GM12878 (cell line): Measurements from ENCODE around the gene EPHA5.

ENCODE experiments used
- BRCA1 ChIP-seq: IDR thresholded peaks from 2 replicates; pipeline ENCODE4 v1.6.1; 2011; ENCODE audit warnings: low read depth, low read length, improper control_type of control experiment
- EP300 ChIP-seq, 2 experiments: fragments of 150-350 bp in 1 of 2; IDR thresholded peaks; 2 replicates each; pipeline ENCODE4 v1.6.1; 2011 to 2012; ENCODE audit warnings: low read depth in 2 of 2, low read length in 2 of 2, borderline replicate concordance in 1 of 2, improper control_type of control experiment in 1 of 2, inconsistent platforms in 1 of 2; ENCODE audit not compliant: control insufficient read depth in 1 of 2
- EZH2 ChIP-seq: IDR thresholded peaks from 2 replicates; pipeline ENCODE4 v1.6.1; 2012; ENCODE audit warnings: low read depth, mild to moderate bottlenecking, control low read depth, inconsistent platforms, low read length, borderline replicate concordance; ENCODE audit not compliant: control insufficient read depth
- MYC ChIP-seq: IDR thresholded peaks from 2 replicates; pipeline ENCODE4 v1.6.1; 2011; ENCODE audit warnings: mild to moderate bottlenecking, low read length, moderate library complexity, inconsistent platforms; ENCODE audit not compliant: insufficient read depth, insufficient replicate concordance, insufficient read length, severe bottlenecking
- PML ChIP-seq: IDR thresholded peaks from 2 replicates; pipeline ENCODE4 v1.6.1; 2012; ENCODE audit warnings: low read length, inconsistent platforms
- SMC3 ChIP-seq: IDR thresholded peaks from 2 replicates; pipeline ENCODE4 v1.6.1; 2011; ENCODE audit warnings: low read length, improper control_type of control experiment, borderline replicate concordance
- TF ChIP-seq, protein P1 (sequence below), 3 experiments: IDR thresholded peaks in 2 of 3; conservative IDR thresholded peaks in 1 of 3; 2 replicates each; pipeline ENCODE4 v1.5.1; 2011; ENCODE audit warnings: low read depth in 3 of 3, low read length in 3 of 3, mild to moderate bottlenecking in 3 of 3, control low read depth in 2 of 3, moderate library complexity in 2 of 3, inconsistent platforms in 1 of 3, mixed read lengths in 1 of 3; ENCODE audit not compliant: control insufficient read depth in 2 of 3, insufficient read depth in 1 of 3; ENCODE audit errors: extremely low read depth in 1 of 3
- TF ChIP-seq, protein P2 (sequence below): IDR thresholded peaks from 2 replicates; pipeline ENCODE4 v1.6.1; 2012; ENCODE audit warnings: improper control_type of control experiment, low read depth, low read length; ENCODE audit not compliant: insufficient replicate concordance
- TF ChIP-seq, protein P3 (sequence below): IDR thresholded peaks from 2 replicates; pipeline ENCODE4 v1.6.1; 2012; ENCODE audit warnings: low read depth, low read length, improper control_type of control experiment

DNA sequence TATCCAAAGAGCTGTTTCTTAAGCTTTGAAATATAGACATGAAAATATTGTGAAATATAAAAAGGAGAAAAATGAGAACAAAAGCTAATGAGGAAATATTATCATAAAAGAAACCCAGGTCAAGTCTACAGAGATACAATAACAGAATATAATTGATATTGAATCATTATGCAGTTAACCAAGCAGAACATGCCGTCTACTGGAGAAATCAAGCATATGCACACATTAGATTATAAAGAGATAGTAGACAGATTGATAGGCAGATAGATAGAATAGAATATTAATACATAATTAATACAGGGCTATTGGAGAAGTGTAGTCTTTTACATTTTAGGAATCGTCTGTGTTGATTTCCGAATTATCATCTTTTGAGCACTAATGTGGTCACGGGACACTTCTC, 208.5 kb downstream of the EPHA5 start:
- TF ChIP-seq SMC3 (no peak), PML (no peak), EP300 (IDR thresholded peaks at IDR 0.05; ENCODE audit: borderline replicate concordance in 1 of 2, control insufficient read depth in 1 of 2, low read depth in 2 of 2, low read length in 2 of 2) (no peak), BRCA1 (no peak), EZH2 (no peak), MYC (no peak)
- TF ChIP-seq, protein P1, sequence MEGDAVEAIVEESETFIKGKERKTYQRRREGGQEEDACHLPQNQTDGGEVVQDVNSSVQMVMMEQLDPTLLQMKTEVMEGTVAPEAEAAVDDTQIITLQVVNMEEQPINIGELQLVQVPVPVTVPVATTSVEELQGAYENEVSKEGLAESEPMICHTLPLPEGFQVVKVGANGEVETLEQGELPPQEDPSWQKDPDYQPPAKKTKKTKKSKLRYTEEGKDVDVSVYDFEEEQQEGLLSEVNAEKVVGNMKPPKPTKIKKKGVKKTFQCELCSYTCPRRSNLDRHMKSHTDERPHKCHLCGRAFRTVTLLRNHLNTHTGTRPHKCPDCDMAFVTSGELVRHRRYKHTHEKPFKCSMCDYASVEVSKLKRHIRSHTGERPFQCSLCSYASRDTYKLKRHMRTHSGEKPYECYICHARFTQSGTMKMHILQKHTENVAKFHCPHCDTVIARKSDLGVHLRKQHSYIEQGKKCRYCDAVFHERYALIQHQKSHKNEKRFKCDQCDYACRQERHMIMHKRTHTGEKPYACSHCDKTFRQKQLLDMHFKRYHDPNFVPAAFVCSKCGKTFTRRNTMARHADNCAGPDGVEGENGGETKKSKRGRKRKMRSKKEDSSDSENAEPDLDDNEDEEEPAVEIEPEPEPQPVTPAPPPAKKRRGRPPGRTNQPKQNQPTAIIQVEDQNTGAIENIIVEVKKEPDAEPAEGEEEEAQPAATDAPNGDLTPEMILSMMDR (IDR thresholded peaks at IDR 0.05 in 2 of 3, conservative IDR thresholded peaks at IDR 0.05 in 1 of 3; ENCODE audit: control insufficient read depth in 2 of 3, extremely low read depth in 1 of 3, insufficient read depth in 1 of 3, low read depth in 3 of 3, low read length in 3 of 3): no peak
- TF ChIP-seq, protein P2, sequence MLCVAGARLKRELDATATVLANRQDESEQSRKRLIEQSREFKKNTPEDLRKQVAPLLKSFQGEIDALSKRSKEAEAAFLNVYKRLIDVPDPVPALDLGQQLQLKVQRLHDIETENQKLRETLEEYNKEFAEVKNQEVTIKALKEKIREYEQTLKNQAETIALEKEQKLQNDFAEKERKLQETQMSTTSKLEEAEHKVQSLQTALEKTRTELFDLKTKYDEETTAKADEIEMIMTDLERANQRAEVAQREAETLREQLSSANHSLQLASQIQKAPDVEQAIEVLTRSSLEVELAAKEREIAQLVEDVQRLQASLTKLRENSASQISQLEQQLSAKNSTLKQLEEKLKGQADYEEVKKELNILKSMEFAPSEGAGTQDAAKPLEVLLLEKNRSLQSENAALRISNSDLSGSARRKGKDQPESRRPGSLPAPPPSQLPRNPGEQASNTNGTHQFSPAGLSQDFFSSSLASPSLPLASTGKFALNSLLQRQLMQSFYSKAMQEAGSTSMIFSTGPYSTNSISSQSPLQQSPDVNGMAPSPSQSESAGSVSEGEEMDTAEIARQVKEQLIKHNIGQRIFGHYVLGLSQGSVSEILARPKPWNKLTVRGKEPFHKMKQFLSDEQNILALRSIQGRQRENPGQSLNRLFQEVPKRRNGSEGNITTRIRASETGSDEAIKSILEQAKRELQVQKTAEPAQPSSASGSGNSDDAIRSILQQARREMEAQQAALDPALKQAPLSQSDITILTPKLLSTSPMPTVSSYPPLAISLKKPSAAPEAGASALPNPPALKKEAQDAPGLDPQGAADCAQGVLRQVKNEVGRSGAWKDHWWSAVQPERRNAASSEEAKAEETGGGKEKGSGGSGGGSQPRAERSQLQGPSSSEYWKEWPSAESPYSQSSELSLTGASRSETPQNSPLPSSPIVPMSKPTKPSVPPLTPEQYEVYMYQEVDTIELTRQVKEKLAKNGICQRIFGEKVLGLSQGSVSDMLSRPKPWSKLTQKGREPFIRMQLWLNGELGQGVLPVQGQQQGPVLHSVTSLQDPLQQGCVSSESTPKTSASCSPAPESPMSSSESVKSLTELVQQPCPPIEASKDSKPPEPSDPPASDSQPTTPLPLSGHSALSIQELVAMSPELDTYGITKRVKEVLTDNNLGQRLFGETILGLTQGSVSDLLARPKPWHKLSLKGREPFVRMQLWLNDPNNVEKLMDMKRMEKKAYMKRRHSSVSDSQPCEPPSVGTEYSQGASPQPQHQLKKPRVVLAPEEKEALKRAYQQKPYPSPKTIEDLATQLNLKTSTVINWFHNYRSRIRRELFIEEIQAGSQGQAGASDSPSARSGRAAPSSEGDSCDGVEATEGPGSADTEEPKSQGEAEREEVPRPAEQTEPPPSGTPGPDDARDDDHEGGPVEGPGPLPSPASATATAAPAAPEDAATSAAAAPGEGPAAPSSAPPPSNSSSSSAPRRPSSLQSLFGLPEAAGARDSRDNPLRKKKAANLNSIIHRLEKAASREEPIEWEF: no peak
- TF ChIP-seq, protein P3, sequence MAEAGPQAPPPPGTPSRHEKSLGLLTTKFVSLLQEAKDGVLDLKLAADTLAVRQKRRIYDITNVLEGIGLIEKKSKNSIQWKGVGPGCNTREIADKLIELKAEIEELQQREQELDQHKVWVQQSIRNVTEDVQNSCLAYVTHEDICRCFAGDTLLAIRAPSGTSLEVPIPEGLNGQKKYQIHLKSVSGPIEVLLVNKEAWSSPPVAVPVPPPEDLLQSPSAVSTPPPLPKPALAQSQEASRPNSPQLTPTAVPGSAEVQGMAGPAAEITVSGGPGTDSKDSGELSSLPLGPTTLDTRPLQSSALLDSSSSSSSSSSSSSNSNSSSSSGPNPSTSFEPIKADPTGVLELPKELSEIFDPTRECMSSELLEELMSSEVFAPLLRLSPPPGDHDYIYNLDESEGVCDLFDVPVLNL: no peak
